ENCODE data around the gene PAPOLA.

DNA sequence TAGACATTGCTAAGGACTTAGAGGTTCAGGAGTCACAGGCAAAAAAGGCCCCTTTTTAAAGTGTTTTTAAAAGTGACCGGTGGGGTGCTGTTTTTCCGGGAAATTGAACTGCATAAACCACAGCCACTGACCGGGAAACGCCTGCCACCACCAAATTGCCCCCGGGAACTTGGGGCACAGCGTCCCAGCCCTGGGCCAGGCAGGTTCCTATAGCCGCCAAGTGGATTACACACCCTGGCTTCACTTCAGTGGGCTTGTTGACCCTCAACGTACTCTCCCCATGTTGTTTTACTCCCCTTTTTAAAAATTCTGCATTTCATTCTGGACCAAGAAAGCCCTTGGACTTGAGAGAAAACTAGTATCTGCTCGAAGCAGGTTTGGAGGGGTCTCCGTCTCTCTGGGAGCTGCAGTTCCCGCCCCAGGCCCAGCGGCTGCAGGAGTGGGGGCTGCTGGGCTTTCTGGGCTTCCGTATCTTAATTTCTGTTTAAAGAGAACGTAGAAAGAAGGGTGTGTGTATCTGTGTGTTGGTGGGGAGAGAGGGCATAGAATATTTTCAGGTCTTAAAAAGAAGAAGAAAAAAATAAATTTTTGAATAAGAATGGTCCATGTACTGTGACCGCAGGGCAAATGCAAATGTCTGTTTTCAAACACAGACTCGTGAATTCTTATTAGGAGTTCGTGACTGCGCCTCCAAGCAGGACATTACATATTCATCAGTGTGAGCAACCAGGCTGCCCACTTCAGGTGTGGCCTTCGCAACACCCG lies 82.9 kb downstream of the PAPOLA start:
- TF ChIP-seq, protein P1, sequence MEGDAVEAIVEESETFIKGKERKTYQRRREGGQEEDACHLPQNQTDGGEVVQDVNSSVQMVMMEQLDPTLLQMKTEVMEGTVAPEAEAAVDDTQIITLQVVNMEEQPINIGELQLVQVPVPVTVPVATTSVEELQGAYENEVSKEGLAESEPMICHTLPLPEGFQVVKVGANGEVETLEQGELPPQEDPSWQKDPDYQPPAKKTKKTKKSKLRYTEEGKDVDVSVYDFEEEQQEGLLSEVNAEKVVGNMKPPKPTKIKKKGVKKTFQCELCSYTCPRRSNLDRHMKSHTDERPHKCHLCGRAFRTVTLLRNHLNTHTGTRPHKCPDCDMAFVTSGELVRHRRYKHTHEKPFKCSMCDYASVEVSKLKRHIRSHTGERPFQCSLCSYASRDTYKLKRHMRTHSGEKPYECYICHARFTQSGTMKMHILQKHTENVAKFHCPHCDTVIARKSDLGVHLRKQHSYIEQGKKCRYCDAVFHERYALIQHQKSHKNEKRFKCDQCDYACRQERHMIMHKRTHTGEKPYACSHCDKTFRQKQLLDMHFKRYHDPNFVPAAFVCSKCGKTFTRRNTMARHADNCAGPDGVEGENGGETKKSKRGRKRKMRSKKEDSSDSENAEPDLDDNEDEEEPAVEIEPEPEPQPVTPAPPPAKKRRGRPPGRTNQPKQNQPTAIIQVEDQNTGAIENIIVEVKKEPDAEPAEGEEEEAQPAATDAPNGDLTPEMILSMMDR (IDR thresholded peaks at IDR 0.05; ENCODE audit: poor library complexity), result no peak
- TF ChIP-seq EZH2phosphoT487 (IDR thresholded peaks at IDR 0.05; ENCODE audit: low read depth, severe bottlenecking, unreplicated experiment), result no peak
